H1 (cell line): Measurements from ENCODE around the gene PRKN. TPM values are rescaled to one million over a fixed set of nuclear protein-coding genes. Genes with fewer than 3 reads are reported as not detected.

ENCODE experiments used
- CTCF ChIA-PET: fragments of 300-600 bp; sonication (Branson Sonifier 250); formaldehyde crosslinking; loops from one replicate; lab custom pipeline; 2021; ENCODE audit not compliant: partially characterized antibody; lab: Charles Lee
- POLR2A ChIA-PET: fragments of 300-600 bp; sonication (Branson Sonifier 250); formaldehyde crosslinking; loops from one replicate; lab custom pipeline; 2021; ENCODE audit warnings: inconsistent platforms; ENCODE audit not compliant: partially characterized antibody; lab: Charles Lee
- DNase-seq, 2 experiments: peaks; one replicate each; pipeline versions ENCODE4 v3.0.0 to v3.0.0-alpha.2; 2010 to 2022; ENCODE audit warnings: low spot score in 2 of 2, low read depth in 1 of 2, mixed read lengths in 1 of 2
- FAIRE-seq: peaks from 2 replicates; lab custom pipeline; 2011; peaks lifted over from hg19 to GRCh38; lab: Jason Lieb, UNC
- H2AFZ ChIP-seq: 2 replicates; pipeline ENCODE4 v1.8.1; 2012; ENCODE audit warnings: low read length, inconsistent platforms
- H2AK5ac ChIP-seq: 2 replicates; pipeline ENCODE4 v1.6.1; 2013; ENCODE audit warnings: low read depth, low read length
- H2BK120ac ChIP-seq: replicated peaks from 2 replicates; pipeline ENCODE3; 2013; ENCODE audit warnings: low read depth, low read length, inconsistent platforms
- H2BK12ac ChIP-seq: 2 replicates; pipeline ENCODE4 v1.6.1; 2013; ENCODE audit warnings: low read depth, low read length
- H2BK15ac ChIP-seq: 2 replicates; pipeline ENCODE4 v1.6.1; 2013; ENCODE audit warnings: low read length
- H2BK20ac ChIP-seq: 2 replicates; pipeline ENCODE4 v1.6.1; 2013; ENCODE audit warnings: low read length
- H2BK5ac ChIP-seq: 2 replicates; pipeline ENCODE4 v1.6.1; 2013; ENCODE audit warnings: low read depth, low read length
- H3K14ac ChIP-seq: 2 replicates; pipeline ENCODE4 v1.6.1; 2013; ENCODE audit warnings: inconsistent platforms; ENCODE audit not compliant: insufficient read length
- H3K18ac ChIP-seq: 2 replicates; pipeline ENCODE4 v1.6.1; 2013; ENCODE audit warnings: low read length; ENCODE audit errors: extremely low read depth
- H3K23ac ChIP-seq: 2 replicates; pipeline ENCODE4 v1.6.1; 2013; ENCODE audit warnings: inconsistent platforms; ENCODE audit not compliant: insufficient read length
- H3K23me2 ChIP-seq: 2 replicates; pipeline ENCODE4 v1.6.1; 2013; ENCODE audit warnings: low read depth, low read length
- H3K27ac ChIP-seq: 2 replicates; pipeline ENCODE4 v1.6.1; 2011; ENCODE audit warnings: low read depth, low read length, inconsistent platforms
- H3K27me3 ChIP-seq, 4 experiments: replicated peaks in 1 of 4; 1 replicate in 1 of 4; 2 replicates in 3 of 4; pipeline versions ENCODE4 v1.6.1 to v1.8.1; 2011 to 2013; ENCODE audit warnings: low read length in 3 of 4, mild to moderate bottlenecking in 3 of 4, inconsistent platforms in 2 of 4, mixed read lengths in 2 of 4, moderate library complexity in 1 of 4; ENCODE audit not compliant: control insufficient read depth in 3 of 4, insufficient read depth in 3 of 4; ENCODE audit errors: extremely low read depth in 1 of 4
- H3K36me3 ChIP-seq, 4 experiments: 2 replicates each; pipeline versions ENCODE4 v1.6.1 to v1.8.1; 2011 to 2013; ENCODE audit warnings: mild to moderate bottlenecking in 4 of 4, low read length in 3 of 4, moderate library complexity in 2 of 4, control low read depth in 1 of 4, inconsistent platforms in 1 of 4; ENCODE audit not compliant: insufficient read depth in 4 of 4, control insufficient read depth in 2 of 4
- H3K4ac ChIP-seq: replicated peaks from 2 replicates; pipeline ENCODE3; 2013; ENCODE audit warnings: low read length, low read depth, mixed read lengths, inconsistent platforms; ENCODE audit not compliant: insufficient read length
- H3K4me1 ChIP-seq, 4 experiments: replicated peaks in 1 of 4; 1 replicate in 1 of 4; 2 replicates in 3 of 4; pipeline versions ENCODE4 v1.6.1 to v1.8.1; 2011 to 2013; ENCODE audit warnings: low read length in 3 of 4, inconsistent platforms in 2 of 4, mixed read lengths in 1 of 4; ENCODE audit not compliant: insufficient read depth in 4 of 4, control insufficient read depth in 3 of 4
- H3K4me2 ChIP-seq, 2 experiments: 2 replicates each; pipeline versions ENCODE4 v1.6.1 to v1.8.1; 2011 to 2013; ENCODE audit warnings: low read depth in 2 of 2, low read length in 2 of 2, control low read depth in 1 of 2, inconsistent platforms in 1 of 2, mild to moderate bottlenecking in 1 of 2; ENCODE audit not compliant: insufficient read depth in 1 of 2
- H3K4me3 ChIP-seq, 4 experiments: fragments of 200-600, 300-600 bp in 1 of 4; sonication (generic), shearing (Covaris generic), sonication (Bioruptor Twin) in 1 of 4; 2 replicates each; pipeline versions ENCODE4 v1.5.1 to v1.8.1; 2011 to 2016; ENCODE audit warnings: low read length in 4 of 4, low read depth in 3 of 4, control low read depth in 2 of 4, inconsistent platforms in 2 of 4, mild to moderate bottlenecking in 2 of 4, mixed read lengths in 1 of 4, moderate library complexity in 1 of 4; ENCODE audit not compliant: insufficient read depth in 2 of 4; ENCODE audit errors: extremely low read depth in 1 of 4
- H3K56ac ChIP-seq: replicated peaks from 2 replicates; pipeline ENCODE3; 2013; ENCODE audit warnings: low read depth, mild to moderate bottlenecking, mixed read lengths, low read length, inconsistent platforms; ENCODE audit not compliant: insufficient read length
- H3K79me1 ChIP-seq: 2 replicates; pipeline ENCODE4 v1.6.1; 2013; ENCODE audit warnings: low read depth, low read length, control low read depth
- H3K79me2 ChIP-seq, 2 experiments: 2 replicates each; pipeline versions ENCODE4 v1.6.1 to v1.8.1; 2012 to 2013; ENCODE audit warnings: low read length in 2 of 2, mild to moderate bottlenecking in 2 of 2, inconsistent platforms in 1 of 2; ENCODE audit not compliant: insufficient read depth in 2 of 2, control insufficient read depth in 1 of 2
- H3K9ac ChIP-seq, 4 experiments: replicated peaks in 1 of 4; 1 replicate in 1 of 4; 2 replicates in 3 of 4; pipeline versions ENCODE4 v1.6.1 to v1.8.1; 2011 to 2013; ENCODE audit warnings: low read depth in 3 of 4, low read length in 3 of 4, control low read depth in 2 of 4, mild to moderate bottlenecking in 2 of 4, moderate library complexity in 2 of 4, inconsistent platforms in 1 of 4; ENCODE audit errors: extremely low read depth in 1 of 4
- H3K9me3 ChIP-seq, 2 experiments: 2 replicates each; pipeline versions ENCODE4 v1.6.1 to v1.8.1; 2012 to 2013; ENCODE audit warnings: mild to moderate bottlenecking in 2 of 2, moderate library complexity in 2 of 2, control low read depth in 1 of 2, inconsistent platforms in 1 of 2, low read depth in 1 of 2, low read length in 1 of 2, mixed read lengths in 1 of 2; ENCODE audit not compliant: insufficient read depth in 2 of 2
- H4K20me1 ChIP-seq, 2 experiments: replicated peaks in 1 of 2; 2 replicates each; pipeline versions ENCODE3 to v1.8.1; 2011 to 2013; ENCODE audit warnings: inconsistent platforms in 2 of 2, low read length in 2 of 2, mild to moderate bottlenecking in 1 of 2; ENCODE audit not compliant: insufficient read depth in 2 of 2, control insufficient read depth in 1 of 2
- H4K5ac ChIP-seq: 2 replicates; pipeline ENCODE4 v1.6.1; 2013; ENCODE audit warnings: low read length, low read depth, mixed read lengths, inconsistent platforms; ENCODE audit not compliant: insufficient read length
- H4K8ac ChIP-seq: 2 replicates; pipeline ENCODE4 v1.8.0; 2013; ENCODE audit warnings: mild to moderate bottlenecking, moderate library complexity, low read length, inconsistent platforms; ENCODE audit not compliant: insufficient read depth; ENCODE audit errors: extremely low read depth
- H4K91ac ChIP-seq: replicated peaks from 2 replicates; pipeline ENCODE3; 2013; ENCODE audit warnings: low read length, mixed read lengths, inconsistent platforms; ENCODE audit not compliant: insufficient read length
- SP4 ChIP-seq: IDR thresholded peaks from 2 replicates; pipeline ENCODE4 v1.6.1; 2012; ENCODE audit warnings: low read length, inconsistent platforms
- polyA plus RNA-seq, 7 experiments: library from polyadenylated mRNA; depleted of rRNA in 3 of 7; stranded (reverse) in 5 of 7; unstranded in 2 of 7; fragments of >200 nt in 5 of 7; fragments of 200-250 nt in 2 of 7; gene quantifications; 1 replicate in 5 of 7; 2 replicates in 1 of 7; 4 replicates in 1 of 7; pipeline versions ENCODE4 v1.2.1 to v1.2.3, GENCODE V29; 2011 to 2013; ENCODE audit warnings: missing spikeins in 2 of 7, mixed read lengths in 2 of 7
- total RNA-seq: library from RNA; stranded (reverse); fragmentation: NEBNext Ultra II Directional; extraction: Animal tissue kit (Norgen Biotek cat#: 25700); gene quantifications from 2 replicates; pipeline ENCODE4 v1.2.1, GENCODE V29; 2021

PRKN gene
- total and polyA plus RNA-seq, 2 of the 8 experiments (the other 6 are each of a cell fraction or from before 2014, with no cell fraction given) = 0.13 to 0.29 TPM

DNA sequence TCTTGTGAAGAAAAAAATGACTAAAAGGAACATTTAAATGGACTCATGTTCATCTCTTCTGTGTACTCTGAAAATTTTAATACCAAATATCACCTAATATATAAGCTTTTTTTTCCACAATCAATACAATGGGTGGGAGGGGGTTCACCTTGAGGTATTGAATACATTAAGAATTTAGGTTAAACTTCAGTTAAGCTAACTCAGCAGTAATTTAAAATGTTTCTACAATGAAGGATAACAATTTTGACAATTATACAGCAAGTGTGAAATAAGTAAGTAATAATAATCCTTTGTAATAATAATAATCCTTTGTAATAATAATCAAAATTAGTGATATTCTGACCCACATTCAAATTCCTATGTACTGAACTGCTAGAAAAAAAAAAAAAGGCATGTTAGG lies 136.0 kb downstream of the PRKN start:
- no peak for TF ChIP-seq SP4
- TF ChIP-seq, all 59 proteins: peak for 0
- Histone ChIP-seq H3K18ac (no peak overlapping the region), H2AFZ (no peak overlapping the region), H2BK15ac (no peak overlapping the region), H3K4me1 (no peaks in the 10 kb centered on the region), H3K4ac (no peak overlapping the region), H3K79me1 (no peaks in the 10 kb centered on the region), H3K23ac (no peak overlapping the region), H3K4me2 (no peak overlapping the region), H2BK12ac (no peak overlapping the region), H4K91ac (no peak overlapping the region), H4K20me1 (no peaks in the 10 kb centered on the region), H2BK120ac (no peak overlapping the region), H3K27ac (no peak overlapping the region), H4K5ac (no peak overlapping the region), H3K79me2 (no peaks in the 10 kb centered on the region), H3K23me2 (no peaks in the 10 kb centered on the region), H4K8ac (no peak overlapping the region), H3K36me3 (no peaks in the 10 kb centered on the region), H2AK5ac (no peak overlapping the region), H2BK5ac (no peak overlapping the region), H3K4me3 (no peak overlapping the region), H3K27me3 (no peaks in the 10 kb centered on the region), H3K56ac (no peak overlapping the region), H3K14ac (no peak overlapping the region), H2BK20ac (no peak overlapping the region), H3K9ac (no peak overlapping the region), H3K9me3 (no peaks in the 10 kb centered on the region)
- CTCF ChIA-PET = interaction anchor here (0.6 kb wide), 1 partner anchor 12 kb away, joined by 3 read pairs; no protein-coding TSS in a partner anchor
- POLR2A ChIA-PET = no interaction called here
- FAIRE-seq (no peak), DNase-seq (no peak)
